Stimulated activated CD8-positive, alpha-beta memory T cell treated with anti-CD3 and anti-CD28 coated beads, Interleukin-12 subunit alpha, Interleukin-12 subunit beta, amount 100 ng/mL, for 1 hour (primary cell): Measurements from ENCODE around the gene DYNC1I1.

Experiments
- DNase-seq: peaks from one replicate; pipeline ENCODE4 v3.0.0-alpha.2; 2020; ENCODE audit warnings: low read depth

DYNC1I1 gene

GRCh38 chr7:96144260-96144526, 371.8 kb downstream of the DYNC1I1 start:
- DNase-seq: no peak
